K562 (cell line): ENCODE measurements around the gene ZNF460. TPM values are rescaled to one million over a fixed set of nuclear protein-coding genes. Genes with fewer than 3 reads are reported as not detected.

Experiments used
- CEBPG ChIP-seq, 3 experiments: fragments of 200-800 bp in 1 of 3; sonication (Bioruptor generic) in 1 of 3; sonication (generic) in 1 of 3; formaldehyde crosslinking in 1 of 3; IDR thresholded peaks in 2 of 3; conservative IDR thresholded peaks in 1 of 3; 2 replicates each; pipeline versions ENCODE4 v1.6.1 to v1.8.0; 2016 to 2022; ENCODE audit warnings: missing compliant biosample characterization in 2 of 3, missing genetic modification characterization in 2 of 3, mild to moderate bottlenecking in 1 of 3, missing genetic modification reagents in 1 of 3
- CGGBP1 ChIP-seq: fragments of 250-450 bp; sonication (Bioruptor Pico); IDR thresholded peaks from 2 replicates; pipeline ENCODE4 v1.9.0; 2021; ENCODE audit warnings: mild to moderate bottlenecking
- CHCHD3 ChIP-seq: fragments of 250-450 bp; sonication (Bioruptor Pico); IDR thresholded peaks from 2 replicates; pipeline ENCODE4 v2.1.2; 2022; ENCODE audit warnings: mild to moderate bottlenecking
- CHD2 ChIP-seq: IDR thresholded peaks from 2 replicates; pipeline ENCODE4 v1.6.1; 2011; ENCODE audit warnings: low read depth, low read length
- CUX1 ChIP-seq: fragments of 200-800 bp; sonication (Bioruptor generic); IDR thresholded peaks from 2 replicates; pipeline ENCODE4 v1.6.1; 2016; ENCODE audit warnings: missing genetic modification characterization, missing compliant biosample characterization
- DIDO1 ChIP-seq: fragments of 450-650 bp; IDR thresholded peaks from 2 replicates; pipeline ENCODE4 v1.6.1; 2016; ENCODE audit warnings: low read depth, missing biosample characterization, missing genetic modification characterization
- FUS ChIP-seq: fragments of 200-400 bp; formaldehyde crosslinking; optimal IDR thresholded peaks from 2 replicates; pipeline ENCODE3; 2017; ENCODE audit warnings: low read depth, low read length
- MED1 ChIP-seq: sonication (generic); formaldehyde crosslinking; IDR thresholded peaks from 2 replicates; pipeline ENCODE4 v1.8.1; 2023; ENCODE audit warnings: missing genetic modification reagents, borderline replicate concordance
- NCOR1 ChIP-seq: fragments of 450-650 bp; IDR thresholded peaks from 2 replicates; pipeline ENCODE4 v1.6.1; 2016; ENCODE audit warnings: mild to moderate bottlenecking, moderate library complexity
- NFIX ChIP-seq: fragments of 250-450 bp; sonication (Bioruptor Pico); IDR thresholded peaks from 2 replicates; pipeline ENCODE4 v1.4.0; 2020; ENCODE audit warnings: low read depth, mild to moderate bottlenecking, moderate library complexity
- NR2F6 ChIP-seq: fragments of 450-650 bp; formaldehyde crosslinking; IDR thresholded peaks from 2 replicates; pipeline ENCODE4 v1.4.0; 2020; ENCODE audit warnings: mild to moderate bottlenecking
- NR4A1 ChIP-seq, 2 experiments: fragments of 250-450 bp in 1 of 2; fragments of 450-650 bp in 1 of 2; sonication (Bioruptor Pico) in 1 of 2; IDR thresholded peaks; 2 replicates each; pipeline versions ENCODE4 v1.4.0 to v1.6.1; 2016 to 2020; ENCODE audit warnings: mild to moderate bottlenecking in 2 of 2, missing compliant biosample characterization in 1 of 2, missing genetic modification characterization in 1 of 2, moderate library complexity in 1 of 2
- POLR2B ChIP-seq: fragments of 450-650 bp; IDR thresholded peaks from 2 replicates; pipeline ENCODE4 v1.6.1; 2018; ENCODE audit warnings: low read depth; ENCODE audit not compliant: partially characterized antibody
- PYGO2 ChIP-seq: fragments of 450-650 bp; IDR thresholded peaks from 2 replicates; pipeline ENCODE4 v1.6.1; 2016; ENCODE audit warnings: mild to moderate bottlenecking, missing genetic modification characterization, moderate library complexity, missing compliant biosample characterization
- TEAD1 ChIP-seq, 2 experiments: fragments of 450-650 bp in 1 of 2; sonication (generic) in 1 of 2; formaldehyde crosslinking; IDR thresholded peaks; 2 replicates each; pipeline versions ENCODE4 v1.4.0 to v1.8.0; 2020 to 2022; ENCODE audit warnings: mild to moderate bottlenecking in 2 of 2, missing genetic modification reagents in 1 of 2
- ZKSCAN1 ChIP-seq: fragments of 150-350 bp; IDR thresholded peaks from 2 replicates; pipeline ENCODE4 v1.6.1; 2016; ENCODE audit warnings: low read depth, low read length
- ZNF175 ChIP-seq: fragments of 200-800 bp; sonication (Bioruptor generic); IDR thresholded peaks from 2 replicates; pipeline ENCODE4 v1.6.1; 2016; ENCODE audit warnings: low read depth, mild to moderate bottlenecking, missing genetic modification characterization, missing compliant biosample characterization
- ZNF589 ChIP-seq: fragments of 200-800 bp; sonication (Bioruptor generic); IDR thresholded peaks from 2 replicates; pipeline ENCODE4 v1.6.1; 2016; ENCODE audit warnings: low read depth, missing genetic modification characterization, missing compliant biosample characterization
- ZNF77 ChIP-seq: fragments of 250-450 bp; sonication (Bioruptor Pico); IDR thresholded peaks from 2 replicates; pipeline ENCODE4 v1.5.0; 2020
- polyA plus RNA-seq, 8 experiments: library from polyadenylated mRNA; depleted of rRNA in 4 of 8; stranded (reverse) in 5 of 8; unstranded in 3 of 8; fragments of >200 nt; fragmentation: Nextera tagmentation in 2 of 8; fragmentation: Illumina TruSeq in 1 of 8; extraction: Ambion mirVana in 2 of 8; extraction: Trizol in 1 of 8; gene quantifications; 2 replicates each; pipeline versions ENCODE4 v1.2.1 to v1.2.3, GENCODE V29; 2011 to 2014; ENCODE audit warnings: inconsistent platforms in 1 of 8, missing spikeins in 1 of 8
- total RNA-seq, 7 experiments: library from RNA; depleted of rRNA in 6 of 7; stranded (reverse); fragments of >200 nt in 6 of 7; fragmentation: Illumina TruSeq in 2 of 7; extraction: Trizol in 2 of 7; gene quantifications; 2 replicates each; pipeline versions ENCODE4 v1.2.1 to v1.2.3, GENCODE V29; 2011 to 2021; ENCODE audit warnings: low replicate concordance in 1 of 7
- TF ChIP-seq, protein P1 (sequence below): fragments of 450-650 bp; IDR thresholded peaks from 2 replicates; pipeline ENCODE4 v1.7.0; 2016; ENCODE audit warnings: borderline replicate concordance

Gene ZNF460
- total and polyA plus RNA-seq, 9 of the 15 experiments (the other 6 are each of a cell fraction or from before 2014, with no cell fraction given): 0.45 to 36.2 (median 16.6) TPM

DNA sequence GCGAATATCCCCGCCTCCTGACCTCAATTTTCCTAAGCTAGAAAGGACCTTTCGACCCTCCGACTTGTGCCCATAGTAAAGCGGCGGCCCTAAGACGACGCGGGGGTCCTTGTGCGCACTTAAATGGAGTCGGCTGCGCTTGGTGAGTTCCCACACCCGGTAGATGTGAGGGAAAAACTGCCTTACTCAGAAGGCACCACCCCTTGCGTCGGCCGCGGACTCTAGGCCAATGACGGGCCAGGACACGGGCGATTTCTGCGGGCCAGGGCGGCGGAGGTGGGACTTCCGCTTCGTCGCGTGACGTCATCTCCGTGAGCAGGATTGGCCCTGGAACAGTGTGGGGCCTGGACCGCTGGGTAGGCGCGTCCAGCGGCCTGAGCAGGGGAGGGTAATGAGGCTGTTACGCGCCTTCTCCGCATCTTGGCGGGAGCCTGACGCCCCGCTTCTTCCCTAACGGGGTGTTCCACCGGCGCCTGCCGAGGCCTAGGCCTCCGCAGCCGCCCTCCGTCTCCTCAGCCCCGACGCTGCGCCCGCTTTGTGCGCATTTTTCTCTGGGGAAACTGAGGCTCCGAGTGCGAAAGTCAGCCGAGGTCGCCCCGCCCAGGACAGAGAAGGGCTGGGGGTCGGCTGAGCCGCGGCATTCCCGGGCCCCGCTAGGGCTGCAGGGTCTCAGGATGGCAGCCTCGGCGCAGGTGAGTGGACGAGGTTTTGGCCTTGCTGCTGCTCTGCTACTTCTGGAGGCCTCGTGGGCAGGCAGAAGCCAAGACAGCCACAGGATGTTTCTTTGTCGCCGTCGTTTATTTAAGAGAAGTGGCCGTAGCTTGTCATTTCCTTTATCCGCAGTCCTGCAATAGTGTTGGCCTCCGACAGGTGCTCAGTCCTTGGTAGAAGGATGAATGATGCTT lies 40.1 kb downstream of the ZNF460 start, which contains the start of gene ZNF543 (continued):
- TF ChIP-seq NFIX (CRISPR knock-in tag) (no peak), ZNF77 (CRISPR knock-in tag) (no peak), FUS (no peak), CHCHD3 (CRISPR knock-in tag) (no peak), NR2F6 (CRISPR knock-in tag) (no peak), NR4A1 (CRISPR knock-in tag; IDR thresholded peaks at IDR 0.05) (no peak), NR4A1 (tag; IDR thresholded peaks at IDR 0.05) (no peak), PYGO2 (tag) (no peak), CEBPG (CRISPR knock-in tag; IDR thresholded peaks at IDR 0.05) (no peak), CEBPG (tag; conservative IDR thresholded peaks at IDR 0.05 in 1 of 2, IDR thresholded peaks at IDR 0.05 in 1 of 2) (no peak), MED1 (no peak), CUX1 (CRISPR knock-in tag) (no peak), CHD2 (no peak), POLR2B (peak; percentile 56), NCOR1 (no peak), ZKSCAN1 (no peak), ZNF589 (CRISPR knock-in tag) (no peak), ZNF175 (CRISPR knock-in tag) (peak; percentile 61; the same call in 1 of the 2 replicates), TEAD1 (CRISPR knock-in tag; IDR thresholded peaks at IDR 0.05) (0 out of 4 replicates have a peak, but pooled peaks of 1 of the 2 experiments have one; percentile 45), CGGBP1 (no peak), DIDO1 (tag) (peak; percentile 60; the same call in 1 of the 2 replicates)
- TF ChIP-seq, protein P1, sequence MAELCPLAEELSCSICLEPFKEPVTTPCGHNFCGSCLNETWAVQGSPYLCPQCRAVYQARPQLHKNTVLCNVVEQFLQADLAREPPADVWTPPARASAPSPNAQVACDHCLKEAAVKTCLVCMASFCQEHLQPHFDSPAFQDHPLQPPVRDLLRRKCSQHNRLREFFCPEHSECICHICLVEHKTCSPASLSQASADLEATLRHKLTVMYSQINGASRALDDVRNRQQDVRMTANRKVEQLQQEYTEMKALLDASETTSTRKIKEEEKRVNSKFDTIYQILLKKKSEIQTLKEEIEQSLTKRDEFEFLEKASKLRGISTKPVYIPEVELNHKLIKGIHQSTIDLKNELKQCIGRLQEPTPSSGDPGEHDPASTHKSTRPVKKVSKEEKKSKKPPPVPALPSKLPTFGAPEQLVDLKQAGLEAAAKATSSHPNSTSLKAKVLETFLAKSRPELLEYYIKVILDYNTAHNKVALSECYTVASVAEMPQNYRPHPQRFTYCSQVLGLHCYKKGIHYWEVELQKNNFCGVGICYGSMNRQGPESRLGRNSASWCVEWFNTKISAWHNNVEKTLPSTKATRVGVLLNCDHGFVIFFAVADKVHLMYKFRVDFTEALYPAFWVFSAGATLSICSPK: no peak
